ENCODE measurements around the gene CCDC122.

The CCDC122 gene

DNA sequence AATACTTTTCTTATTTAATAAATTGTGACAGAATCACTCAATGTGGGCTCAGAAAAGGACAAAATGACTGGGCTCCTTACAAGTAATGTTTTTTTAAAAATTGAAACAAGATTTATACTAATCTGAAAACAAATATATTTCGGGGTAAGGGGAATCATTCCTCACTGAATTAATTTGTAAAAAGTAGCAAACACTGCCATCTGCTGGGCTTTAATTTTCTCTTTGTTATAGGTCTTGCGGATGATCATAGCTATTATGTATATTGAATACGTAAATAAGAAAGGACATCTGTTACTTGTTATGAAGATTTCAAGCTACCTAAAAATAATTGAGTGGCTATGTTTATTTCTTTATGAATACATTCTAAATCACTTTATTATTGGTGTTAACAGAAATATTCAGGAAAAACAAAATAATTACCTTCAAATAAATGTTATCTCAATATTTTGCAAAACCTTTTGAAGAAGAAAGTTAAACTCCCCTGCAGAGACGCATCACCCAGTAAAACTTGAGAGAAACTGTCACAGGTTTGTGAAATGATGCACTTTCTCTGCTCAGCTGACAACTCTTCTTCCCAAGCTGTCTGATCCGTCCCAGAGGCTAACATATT, 75.0 kb downstream of the CCDC122 start:
- CTCF ChIA-PET, result interaction anchor here (0.6 to 1.7 kb wide), 12 partner anchors 10 to 940 kb away, joined by 3 to 7 read pairs (median 4); no protein-coding TSS in a partner anchor
- H3K27ac ChIP-seq, result peak overlapping the region; percentile 54; the same call in 1 of the 2 replicates
- DNase-seq (ENCODE audit: low spot score), result peak; percentile 46
- POLR2A ChIA-PET (ENCODE audit: low non-redundant PET), result no interaction called here
- TF ChIP-seq, protein P1, sequence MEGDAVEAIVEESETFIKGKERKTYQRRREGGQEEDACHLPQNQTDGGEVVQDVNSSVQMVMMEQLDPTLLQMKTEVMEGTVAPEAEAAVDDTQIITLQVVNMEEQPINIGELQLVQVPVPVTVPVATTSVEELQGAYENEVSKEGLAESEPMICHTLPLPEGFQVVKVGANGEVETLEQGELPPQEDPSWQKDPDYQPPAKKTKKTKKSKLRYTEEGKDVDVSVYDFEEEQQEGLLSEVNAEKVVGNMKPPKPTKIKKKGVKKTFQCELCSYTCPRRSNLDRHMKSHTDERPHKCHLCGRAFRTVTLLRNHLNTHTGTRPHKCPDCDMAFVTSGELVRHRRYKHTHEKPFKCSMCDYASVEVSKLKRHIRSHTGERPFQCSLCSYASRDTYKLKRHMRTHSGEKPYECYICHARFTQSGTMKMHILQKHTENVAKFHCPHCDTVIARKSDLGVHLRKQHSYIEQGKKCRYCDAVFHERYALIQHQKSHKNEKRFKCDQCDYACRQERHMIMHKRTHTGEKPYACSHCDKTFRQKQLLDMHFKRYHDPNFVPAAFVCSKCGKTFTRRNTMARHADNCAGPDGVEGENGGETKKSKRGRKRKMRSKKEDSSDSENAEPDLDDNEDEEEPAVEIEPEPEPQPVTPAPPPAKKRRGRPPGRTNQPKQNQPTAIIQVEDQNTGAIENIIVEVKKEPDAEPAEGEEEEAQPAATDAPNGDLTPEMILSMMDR (conservative IDR thresholded peaks at IDR 0.05; ENCODE audit: low read depth), result peak; percentile 58

DNA sequence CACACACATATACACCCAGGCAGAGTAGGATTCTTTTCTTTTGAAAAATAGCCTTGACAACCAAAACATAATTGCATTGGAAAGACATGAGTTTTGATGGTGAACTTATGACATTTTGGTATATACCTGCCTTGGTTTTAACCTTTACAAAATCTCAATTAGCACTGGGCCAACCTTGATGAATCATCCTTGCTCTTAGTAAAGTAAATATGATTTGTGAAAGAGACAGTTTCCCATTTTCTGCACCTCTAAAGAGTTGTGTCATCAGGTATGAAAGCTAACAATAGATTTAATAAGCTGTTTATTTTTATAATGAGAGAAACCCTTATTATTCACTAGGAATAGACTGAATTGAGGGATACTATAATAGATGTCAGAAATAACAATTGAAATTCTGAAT, 77.0 kb downstream of the CCDC122 start:
- peak; percentile 26 for DNase-seq (ENCODE audit: low spot score)
- CTCF ChIA-PET, result interaction anchor here (0.8 kb wide), 1 partner anchor 11 kb away, joined by 3 read pairs; no protein-coding TSS in a partner anchor
- no peak overlapping the region for H3K27ac ChIP-seq
- POLR2A ChIA-PET (ENCODE audit: low non-redundant PET), result no interaction called here
- TF ChIP-seq, protein P1 (conservative IDR thresholded peaks at IDR 0.05; ENCODE audit: low read depth), result no peak

DNA sequence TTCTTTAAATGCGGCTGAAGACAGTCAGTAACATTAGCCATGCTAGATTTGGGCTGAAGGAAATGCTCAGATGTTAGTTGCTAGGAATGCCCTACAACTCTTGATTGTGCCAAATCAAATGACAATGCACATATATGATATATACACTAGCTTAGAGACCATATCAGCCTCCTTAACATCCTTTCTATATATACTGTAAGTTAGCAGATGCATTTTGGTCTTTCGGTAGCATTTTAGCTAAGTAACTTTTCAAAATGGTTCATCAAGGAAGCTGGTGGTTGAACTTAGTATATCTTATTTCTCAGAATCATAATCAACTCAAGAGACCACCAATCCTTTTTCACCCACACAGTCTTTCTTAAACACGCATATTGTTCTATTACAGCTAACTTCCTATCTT, 78.7 kb downstream of the CCDC122 start:
- no peak for DNase-seq (ENCODE audit: low spot score)
- no peak overlapping the region for H3K27ac ChIP-seq
- TF ChIP-seq, protein P1 (conservative IDR thresholded peaks at IDR 0.05; ENCODE audit: low read depth), result no peak
- ChIA-PET CTCF (no interaction called here), POLR2A (ENCODE audit: low non-redundant PET) (interaction anchor here (0.6 kb wide), 1 partner anchor 680 kb away, joined by 3 read pairs; no protein-coding TSS in a partner anchor)

DNA sequence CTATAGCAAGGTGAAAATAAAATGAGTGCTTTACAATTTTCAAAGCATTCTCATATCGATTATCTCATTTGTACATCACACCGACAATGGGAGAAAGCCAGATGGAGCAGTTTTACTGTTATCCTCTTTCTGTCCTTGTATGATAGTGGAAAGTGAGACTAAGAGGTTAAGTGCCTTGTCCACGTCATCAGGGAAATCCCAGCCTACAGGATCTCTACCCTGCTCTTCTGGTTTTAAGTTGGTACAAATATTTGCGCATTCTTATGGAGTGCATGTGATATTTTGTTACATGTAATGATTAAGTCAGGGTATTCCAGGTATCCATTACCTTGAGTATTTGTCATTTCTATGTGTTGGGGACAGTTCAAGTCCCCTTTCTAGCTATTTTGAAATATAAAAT, 80.3 kb downstream of the CCDC122 start:
- CTCF ChIA-PET, result no interaction called here
- POLR2A ChIA-PET (ENCODE audit: low non-redundant PET), result no interaction called here
- TF ChIP-seq, protein P1 (conservative IDR thresholded peaks at IDR 0.05; ENCODE audit: low read depth), result no peak
- DNase-seq (ENCODE audit: low spot score), result no peak
- H3K27ac ChIP-seq, result no peak overlapping the region

DNA sequence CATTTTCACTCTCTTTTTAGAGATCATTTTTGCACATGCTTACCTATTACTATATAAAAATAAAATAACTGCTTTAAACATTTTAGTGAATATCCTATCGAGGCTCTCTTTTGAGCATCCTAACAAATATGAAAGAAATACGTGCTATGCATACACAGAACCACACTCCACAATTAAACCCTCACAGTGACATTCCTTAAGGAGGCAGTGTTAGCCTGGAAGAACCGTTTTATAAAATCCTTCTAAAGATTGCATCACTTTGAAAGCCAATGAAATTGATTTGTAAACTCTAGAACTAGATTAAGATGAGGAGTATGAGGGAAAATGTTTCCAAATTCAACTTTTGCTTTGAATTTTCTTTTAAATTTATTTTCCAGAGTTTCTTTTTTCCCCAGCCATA, 81.7 kb downstream of the CCDC122 start:
- CTCF ChIA-PET, result no interaction called here
- POLR2A ChIA-PET (ENCODE audit: low non-redundant PET), result no interaction called here
- no peak overlapping the region for H3K27ac ChIP-seq
- no peak for DNase-seq (ENCODE audit: low spot score)
- TF ChIP-seq, protein P1 (conservative IDR thresholded peaks at IDR 0.05; ENCODE audit: low read depth), result no peak

DNA sequence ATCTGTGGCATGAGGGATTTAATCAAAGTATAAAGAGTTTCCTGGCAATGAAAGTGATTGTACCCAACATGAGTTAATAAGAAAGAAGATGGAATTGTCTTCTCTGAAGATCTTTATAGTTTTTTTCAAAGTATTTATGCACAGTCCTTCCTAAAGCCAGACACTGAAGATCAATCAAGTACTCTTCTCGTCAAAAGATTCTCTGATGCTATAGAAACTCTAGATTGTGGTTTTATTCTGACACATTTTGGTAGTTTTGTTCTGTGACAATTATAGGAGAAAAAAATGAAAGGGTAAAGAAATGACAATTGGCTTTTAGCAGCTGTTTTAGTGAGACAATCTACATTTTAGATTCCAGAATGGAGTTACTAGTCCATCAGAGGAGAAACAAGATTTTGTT, 82.4 kb downstream of the CCDC122 start:
- ChIA-PET CTCF (no interaction called here), POLR2A (ENCODE audit: low non-redundant PET) (no interaction called here)
- TF ChIP-seq, protein P1 (conservative IDR thresholded peaks at IDR 0.05; ENCODE audit: low read depth), result no peak

More for the DNA sequence above, 82.4 kb downstream of the CCDC122 start:
- DNase-seq (ENCODE audit: low spot score), result no peak
- H3K27ac ChIP-seq, result no peak overlapping the region

All from RWPE1 (cell line).